ENCODE measurements around the gene CLIC1. TPM values are rescaled to one million over a fixed set of nuclear protein-coding genes. Genes with fewer than 3 reads are reported as not detected.

CLIC1 gene
- total RNA-seq, 4 donors from 2014 or later, result 191 to 427 (median 276) TPM

DNA sequence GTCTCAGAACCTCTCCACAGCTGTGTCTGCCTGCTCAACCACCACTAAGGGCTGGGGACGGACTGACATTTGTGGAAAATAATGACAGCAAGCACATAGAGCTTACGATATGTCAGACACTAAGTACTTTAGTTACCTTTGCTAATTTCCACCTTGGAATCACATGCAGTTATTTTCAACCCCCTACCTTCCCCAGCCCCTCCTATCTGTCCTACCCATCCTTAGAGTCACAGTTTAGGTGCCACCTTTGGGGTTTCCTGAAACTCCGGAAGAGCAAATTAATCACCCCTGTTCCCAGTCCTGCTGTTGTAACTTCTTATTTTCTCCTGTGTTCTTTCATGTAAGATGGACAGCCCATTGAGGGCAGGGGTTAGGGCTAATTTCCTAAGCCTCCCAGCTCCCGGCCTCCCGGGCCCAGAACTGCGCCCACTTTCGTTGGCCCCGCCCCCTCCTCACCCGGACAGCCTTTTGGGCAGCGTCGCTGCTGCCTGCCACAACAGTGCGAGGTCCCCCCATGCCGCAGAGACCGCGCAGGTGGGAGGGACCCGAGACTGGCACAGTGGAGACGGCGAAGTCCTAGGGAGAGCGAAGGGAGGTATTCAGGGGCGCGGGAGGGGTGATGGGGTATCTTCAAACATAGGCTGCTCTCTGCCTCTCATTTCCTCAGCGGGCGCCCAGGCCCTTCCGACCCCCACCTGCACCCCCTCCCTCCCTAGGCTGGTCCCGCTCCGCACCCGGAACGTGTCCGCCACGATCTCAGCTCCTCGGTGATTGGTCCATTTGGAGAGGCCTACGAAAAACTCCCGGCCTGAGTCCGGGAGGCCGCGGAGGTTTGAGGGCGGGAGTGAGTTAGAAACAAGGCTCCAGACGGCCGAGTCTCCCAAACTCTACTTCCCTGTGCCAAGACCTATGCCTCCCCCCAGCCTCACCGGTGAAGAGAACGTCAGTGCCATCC is 8.3 kb downstream of the CLIC1 start:
- WGBS, 2 donors (ENCODE audit: low coverage in 1 of 2), result 47 to 100% methylated on average over 1 to 8 of the region's 41 CpGs
- ATAC-seq, result no peak
- peaks cover 0 to 59% of the 10 kb centered on the region in 2 donors for H3K36me3 ChIP-seq
- H3K27me3 ChIP-seq, result no peaks in the 10 kb centered on the region
- TF ChIP-seq POLR2AphosphoS5 (IDR thresholded peaks at IDR 0.05) (no peak), POLR2A (IDR thresholded peaks at IDR 0.05) (no peak), EP300 (IDR thresholded peaks at IDR 0.05) (no peak)
- TF ChIP-seq, protein P1, sequence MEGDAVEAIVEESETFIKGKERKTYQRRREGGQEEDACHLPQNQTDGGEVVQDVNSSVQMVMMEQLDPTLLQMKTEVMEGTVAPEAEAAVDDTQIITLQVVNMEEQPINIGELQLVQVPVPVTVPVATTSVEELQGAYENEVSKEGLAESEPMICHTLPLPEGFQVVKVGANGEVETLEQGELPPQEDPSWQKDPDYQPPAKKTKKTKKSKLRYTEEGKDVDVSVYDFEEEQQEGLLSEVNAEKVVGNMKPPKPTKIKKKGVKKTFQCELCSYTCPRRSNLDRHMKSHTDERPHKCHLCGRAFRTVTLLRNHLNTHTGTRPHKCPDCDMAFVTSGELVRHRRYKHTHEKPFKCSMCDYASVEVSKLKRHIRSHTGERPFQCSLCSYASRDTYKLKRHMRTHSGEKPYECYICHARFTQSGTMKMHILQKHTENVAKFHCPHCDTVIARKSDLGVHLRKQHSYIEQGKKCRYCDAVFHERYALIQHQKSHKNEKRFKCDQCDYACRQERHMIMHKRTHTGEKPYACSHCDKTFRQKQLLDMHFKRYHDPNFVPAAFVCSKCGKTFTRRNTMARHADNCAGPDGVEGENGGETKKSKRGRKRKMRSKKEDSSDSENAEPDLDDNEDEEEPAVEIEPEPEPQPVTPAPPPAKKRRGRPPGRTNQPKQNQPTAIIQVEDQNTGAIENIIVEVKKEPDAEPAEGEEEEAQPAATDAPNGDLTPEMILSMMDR (IDR thresholded peaks at IDR 0.05), result no peak
- no peaks in the 10 kb centered on the region for H3K9me3 ChIP-seq
- peaks cover 0 to 55% (median 20%) of the 10 kb centered on the region in 3 donors for H3K4me1 ChIP-seq
- peak overlapping the region; percentile 80 to 92 for H3K4me3 ChIP-seq
- H3K27ac ChIP-seq, result peak overlapping the region; percentile 8 to 99 (median 96)

DNA sequence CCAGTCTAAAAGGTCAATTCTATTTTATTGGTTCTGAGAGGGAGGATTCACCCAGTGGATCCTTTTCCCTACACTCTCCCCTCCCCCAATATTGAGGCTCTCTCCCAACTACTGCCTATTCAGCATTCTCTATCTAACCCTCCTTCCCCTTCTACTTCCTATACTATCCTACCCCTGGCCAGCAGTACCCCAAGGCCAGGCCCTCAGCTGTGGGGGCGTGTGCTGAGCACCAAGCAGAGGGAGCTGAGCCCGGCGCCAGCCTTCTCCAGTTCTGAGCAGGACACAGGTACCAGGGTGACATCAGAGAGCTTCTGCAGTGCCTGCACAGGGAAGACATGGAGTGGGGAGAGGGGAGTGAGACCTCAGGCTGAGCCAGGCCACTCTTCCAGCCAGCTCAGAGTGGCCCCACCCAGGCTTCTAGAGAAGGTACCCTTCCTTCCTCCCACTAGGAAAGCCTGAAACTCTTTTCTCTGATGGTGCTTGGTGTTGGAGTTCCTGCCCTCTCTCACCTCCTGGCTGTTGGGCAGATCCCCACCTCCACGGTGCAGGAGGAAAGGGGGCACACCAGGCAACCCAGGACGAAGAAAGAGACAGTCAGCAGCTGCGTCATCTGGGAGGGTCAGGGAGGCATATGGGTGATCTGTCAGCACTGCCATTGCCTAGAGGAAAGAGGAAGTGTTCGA is 9.2 kb downstream of the CLIC1 start:
- Histone ChIP-seq H3K27ac (peak overlapping the region in 3 of 4 donors; percentile 94 to 99 (median 98)), H3K36me3 (peaks cover 0 to 50% of the 10 kb centered on the region in 2 donors), H3K27me3 (no peaks in the 10 kb centered on the region), H3K4me1 (peaks cover 0 to 47% (median 20%) of the 10 kb centered on the region in 3 donors), H3K4me3 (peak overlapping the region in 1 of 2 donors; percentile 80), H3K9me3 (no peaks in the 10 kb centered on the region)
- no peak for TF ChIP-seq POLR2A (IDR thresholded peaks at IDR 0.05)
- TF ChIP-seq POLR2AphosphoS5 (IDR thresholded peaks at IDR 0.05), result no peak
- TF ChIP-seq, protein P1 (IDR thresholded peaks at IDR 0.05), result no peak
- TF ChIP-seq EP300 (IDR thresholded peaks at IDR 0.05), result no peak
- ATAC-seq, result no peak
- 60% methylated on average over 2 of the region's 7 CpGs; no CpG with 5 or more reads in 1 of the 2 donors for WGBS, 2 donors (ENCODE audit: low coverage in 1 of 2)

DNA sequence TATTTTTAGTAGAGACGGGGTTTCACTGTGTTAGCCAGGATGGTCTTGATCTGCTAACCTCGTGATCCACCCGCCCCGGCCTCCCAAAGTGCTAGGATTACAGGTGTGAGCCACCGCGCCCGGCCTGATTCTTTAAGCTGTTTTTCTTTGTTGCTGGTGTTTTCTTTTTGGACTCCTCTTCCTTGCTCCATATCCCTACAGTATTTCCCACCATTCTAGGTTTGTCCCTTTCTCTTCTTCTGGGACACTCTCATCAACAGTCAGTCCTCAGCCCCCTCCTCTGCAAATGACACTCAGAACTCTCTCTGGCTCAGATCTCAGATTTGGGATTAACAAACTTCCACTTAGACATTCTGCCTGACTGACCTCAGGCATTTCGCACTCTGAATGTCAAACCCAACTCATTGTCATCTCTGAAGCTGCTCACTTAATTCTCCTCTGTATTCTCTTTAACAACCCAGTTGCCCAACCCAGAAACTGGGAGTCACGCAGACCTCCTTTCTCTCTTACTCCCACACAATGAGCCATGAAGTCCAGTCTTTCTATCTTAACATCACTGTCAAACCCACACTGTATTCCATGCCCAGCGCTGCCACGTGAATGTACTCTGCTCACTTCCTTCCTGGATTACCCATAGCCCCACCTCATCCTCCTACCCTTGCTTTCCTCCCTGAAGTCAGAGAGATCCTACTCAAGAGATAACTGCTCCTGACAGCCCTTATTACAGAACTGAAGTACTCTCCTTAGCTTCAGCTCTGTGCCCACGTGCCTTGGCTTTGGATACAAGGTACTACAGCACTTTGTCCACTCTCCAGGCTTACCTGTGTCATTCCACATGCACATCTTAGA is 10.6 kb downstream of the CLIC1 start:
- Histone ChIP-seq H3K4me1 (peaks cover 0 to 34% (median 18%) of the 10 kb centered on the region in 3 donors), H3K36me3 (peaks cover 0 to 36% of the 10 kb centered on the region in 2 donors), H3K27me3 (no peaks in the 10 kb centered on the region), H3K27ac (peak overlapping the region in 1 of 4 donors; percentile 98), H3K9me3 (no peaks in the 10 kb centered on the region), H3K4me3 (no peak overlapping the region)
- TF ChIP-seq EP300 (IDR thresholded peaks at IDR 0.05), result no peak
- TF ChIP-seq, protein P1 (IDR thresholded peaks at IDR 0.05), result no peak
- no peak for TF ChIP-seq POLR2AphosphoS5 (IDR thresholded peaks at IDR 0.05)
- TF ChIP-seq POLR2A (IDR thresholded peaks at IDR 0.05), result no peak
- 75 to 85% methylated on average over 6 to 9 of the region's 12 CpGs for WGBS, 2 donors (ENCODE audit: low coverage in 1 of 2)
- ATAC-seq, result no peak

DNA sequence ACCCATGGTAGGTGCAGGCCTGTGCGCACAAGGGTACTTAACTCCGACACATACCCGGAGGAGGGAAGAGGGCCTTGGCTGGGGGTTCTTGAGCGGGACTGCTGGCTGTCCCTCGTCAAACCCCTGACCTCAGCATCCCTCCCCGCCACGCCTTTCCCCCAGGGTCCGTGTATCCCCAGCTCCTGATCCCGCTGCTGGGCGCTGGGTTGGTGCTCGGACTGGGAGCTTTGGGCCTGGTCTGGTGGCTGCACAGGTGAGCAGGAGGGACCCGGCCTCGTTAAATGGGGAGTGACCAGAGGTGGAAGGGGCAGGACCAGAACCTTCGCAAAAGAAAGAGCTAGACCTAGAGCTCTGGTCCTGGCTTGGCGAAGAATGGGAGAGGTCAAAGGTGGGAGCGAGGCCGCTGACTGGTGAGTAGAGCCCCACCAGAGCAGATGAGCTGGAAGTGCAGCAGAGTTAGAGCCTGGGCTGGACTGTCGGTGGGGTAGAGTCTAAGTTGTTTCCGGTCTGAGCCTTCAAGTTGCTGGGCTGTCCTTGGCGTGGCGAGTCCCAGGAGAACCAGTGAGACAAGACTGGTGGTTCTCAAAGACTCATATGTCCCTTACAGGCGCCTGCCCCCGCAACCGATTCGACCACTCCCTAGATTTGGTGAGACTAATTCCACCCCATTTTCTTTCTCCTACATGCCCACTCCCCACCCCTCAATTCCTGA is 12.2 kb downstream of the CLIC1 start:
- Histone ChIP-seq H3K4me1 (peaks cover 0 to 28% (median 14%) of the 10 kb centered on the region in 3 donors), H3K27ac (no peak overlapping the region), H3K9me3 (no peaks in the 10 kb centered on the region), H3K36me3 (peaks cover 0 to 34% of the 10 kb centered on the region in 2 donors), H3K27me3 (no peaks in the 10 kb centered on the region), H3K4me3 (no peak overlapping the region)
- no peak for ATAC-seq
- WGBS, 2 donors (ENCODE audit: low coverage in 1 of 2), result 88 to 92% methylated on average over 12 to 13 of the region's 25 CpGs
- TF ChIP-seq POLR2AphosphoS5 (IDR thresholded peaks at IDR 0.05), result no peak
- no peak for TF ChIP-seq POLR2A (IDR thresholded peaks at IDR 0.05)
- TF ChIP-seq, protein P1 (IDR thresholded peaks at IDR 0.05), result no peak
- TF ChIP-seq EP300 (IDR thresholded peaks at IDR 0.05), result no peak

All from gastroesophageal sphincter (tissue), 4 donors.